Skin epidermis (tissue), 12 donors: Measurements from ENCODE around the gene DEAF1.
A peak's percentile ranks its signal among the peaks of the same experiment; 100 is the strongest.

ENCODE experiments used
- H3K27ac ChIP-seq, 21 experiments: fragments of 200-600 bp; sonication (generic) in 11 of 21; one replicate each; pipeline ENCODE4 v1.5.0; 2020; ENCODE audit warnings: mild to moderate bottlenecking in 3 of 21, inconsistent platforms in 2 of 21, moderate library complexity in 2 of 21
- H3K4me3 ChIP-seq, 7 experiments: fragments of 200-600 bp; sonication (generic) in 2 of 7; one replicate each; pipeline ENCODE4 v1.5.0; 2020; ENCODE audit warnings: inconsistent platforms in 2 of 7, mild to moderate bottlenecking in 2 of 7, moderate library complexity in 1 of 7

Gene DEAF1

DNA sequence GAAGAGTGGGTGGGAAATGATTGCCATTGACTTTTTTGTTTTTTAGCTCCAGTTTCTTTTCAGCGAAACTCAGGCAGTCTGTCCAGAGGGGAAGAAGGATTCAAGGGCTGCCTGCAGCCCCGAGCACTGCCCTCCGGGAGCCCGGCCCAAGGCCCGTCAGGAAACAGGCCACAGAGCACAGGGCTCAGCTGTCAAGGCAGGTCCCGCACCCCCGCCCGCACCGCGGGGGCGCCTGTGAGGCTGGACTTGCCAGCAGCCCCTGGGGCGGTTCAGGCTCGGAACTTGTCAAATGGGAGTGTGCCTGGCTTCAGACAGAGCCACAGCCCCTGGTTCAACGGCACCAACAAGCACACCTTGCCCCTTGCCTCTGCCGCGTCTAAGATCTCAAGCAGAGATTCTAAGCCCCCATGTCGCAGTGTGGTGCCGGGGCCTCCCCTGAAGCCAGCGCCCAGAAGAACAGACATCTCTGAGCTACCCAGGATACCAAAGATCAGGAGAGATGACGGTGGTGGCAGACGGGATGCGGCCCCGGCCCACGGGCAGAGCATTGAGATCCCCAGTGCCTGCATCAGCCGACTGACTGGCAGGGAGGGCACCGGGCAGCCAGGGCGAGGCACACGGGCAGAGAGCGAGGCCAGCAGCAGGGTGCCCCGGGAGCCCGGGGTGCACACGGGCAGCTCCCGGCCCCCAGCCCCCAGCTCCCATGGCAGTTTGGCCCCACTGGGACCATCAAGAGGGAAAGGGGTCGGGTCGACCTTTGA lies 87.8 kb downstream of the DEAF1 start:
- Histone ChIP-seq H3K27ac (peak overlapping the region in 4 of 21 experiments; percentile 20 to 31 (median 26)), H3K4me3 (no peak overlapping the region)

DNA sequence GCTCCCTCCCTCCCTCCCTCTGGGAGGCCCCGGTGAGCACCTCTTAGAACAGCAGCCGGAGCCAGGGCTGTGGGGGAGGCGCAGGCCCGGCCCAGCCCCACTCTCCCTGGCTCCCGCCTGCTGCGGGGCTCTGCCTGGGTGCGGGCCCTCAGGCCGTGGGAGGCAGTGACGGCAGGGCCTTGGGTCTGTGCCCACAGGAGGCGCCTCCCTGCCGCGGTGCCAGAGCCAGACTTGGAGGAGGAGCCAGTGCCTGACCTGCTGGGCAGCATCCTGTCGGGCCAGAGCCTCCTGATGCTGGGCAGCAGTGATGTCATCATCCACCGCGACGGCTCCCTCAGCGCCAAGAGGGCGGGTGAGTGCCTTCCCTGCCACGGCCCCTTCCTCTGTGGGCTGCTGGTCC lies 88.8 kb downstream of the DEAF1 start:
- H3K27ac ChIP-seq: peak overlapping the region in 5 of 21 experiments; percentile 20 to 50 (median 25)

DNA sequence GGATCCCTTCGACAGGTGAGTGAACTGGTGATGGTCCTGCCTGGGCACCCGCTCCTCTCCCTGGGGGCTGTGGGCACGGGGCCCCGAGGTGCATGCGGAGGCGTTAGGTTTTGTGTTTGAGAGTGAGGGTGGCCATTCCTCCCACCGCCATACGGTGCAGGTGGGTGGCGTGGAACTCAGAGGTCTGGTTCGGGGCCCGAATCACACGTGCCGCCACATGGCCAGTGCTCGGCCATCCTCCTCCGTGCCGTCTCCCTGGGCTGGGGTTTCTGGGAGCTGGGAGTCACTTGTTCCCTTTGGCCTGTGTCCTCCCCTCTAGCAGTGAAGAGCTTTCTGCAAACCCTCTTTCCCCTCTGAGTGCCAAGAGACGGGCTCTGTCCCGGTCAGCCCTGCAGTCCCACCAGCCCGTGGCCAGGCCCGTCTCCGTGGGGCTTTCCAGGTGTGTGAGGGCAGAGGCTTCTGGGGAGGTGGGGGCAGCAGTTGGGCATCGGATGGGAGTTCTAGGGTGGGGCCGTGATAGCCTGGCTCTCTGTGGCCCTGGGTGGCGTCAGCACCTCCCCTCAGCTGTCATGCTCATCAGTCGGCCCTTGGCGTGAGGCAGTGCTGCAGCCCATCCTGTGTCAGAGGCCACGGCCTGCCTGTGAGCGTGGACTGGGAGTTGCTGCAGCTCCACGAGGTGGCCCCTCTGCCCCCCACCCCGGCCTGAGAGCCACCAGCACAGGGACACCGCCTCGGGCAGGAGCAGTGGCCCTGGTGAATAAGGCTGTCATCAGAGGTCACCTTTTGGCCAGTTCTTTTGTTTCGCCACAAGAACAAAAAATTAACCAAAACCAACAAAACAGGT lies 89.5 kb downstream of the DEAF1 start:
- Histone ChIP-seq H3K27ac (peak overlapping the region in 5 of 21 experiments; percentile 22 to 50 (median 38)), H3K4me3 (no peak overlapping the region)

More for the DNA sequence above, 88.8 kb downstream of the DEAF1 start:
- no peak overlapping the region for H3K4me3 ChIP-seq

DNA sequence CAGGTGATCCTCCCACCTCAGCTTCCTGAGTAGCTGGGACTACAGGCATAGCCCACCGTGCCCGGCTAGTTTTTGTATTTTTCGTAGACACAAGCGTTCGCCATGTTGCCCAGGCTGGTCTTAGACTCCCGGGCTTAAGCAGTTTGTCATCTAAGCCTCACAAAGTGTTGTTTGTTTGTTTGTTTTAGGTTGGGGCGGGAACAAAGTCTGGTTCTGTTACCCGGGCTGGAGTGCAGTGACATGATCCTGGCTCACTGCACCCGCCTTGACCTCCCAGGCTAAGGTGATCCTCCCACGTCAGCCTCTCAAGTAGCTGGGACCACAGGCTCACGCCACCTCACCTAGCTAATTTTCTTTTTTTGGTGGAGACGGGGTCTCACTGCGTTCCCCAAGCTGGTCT lies 91.9 kb downstream of the DEAF1 start:
- Histone ChIP-seq H3K27ac (no peak overlapping the region), H3K4me3 (no peak overlapping the region)

DNA sequence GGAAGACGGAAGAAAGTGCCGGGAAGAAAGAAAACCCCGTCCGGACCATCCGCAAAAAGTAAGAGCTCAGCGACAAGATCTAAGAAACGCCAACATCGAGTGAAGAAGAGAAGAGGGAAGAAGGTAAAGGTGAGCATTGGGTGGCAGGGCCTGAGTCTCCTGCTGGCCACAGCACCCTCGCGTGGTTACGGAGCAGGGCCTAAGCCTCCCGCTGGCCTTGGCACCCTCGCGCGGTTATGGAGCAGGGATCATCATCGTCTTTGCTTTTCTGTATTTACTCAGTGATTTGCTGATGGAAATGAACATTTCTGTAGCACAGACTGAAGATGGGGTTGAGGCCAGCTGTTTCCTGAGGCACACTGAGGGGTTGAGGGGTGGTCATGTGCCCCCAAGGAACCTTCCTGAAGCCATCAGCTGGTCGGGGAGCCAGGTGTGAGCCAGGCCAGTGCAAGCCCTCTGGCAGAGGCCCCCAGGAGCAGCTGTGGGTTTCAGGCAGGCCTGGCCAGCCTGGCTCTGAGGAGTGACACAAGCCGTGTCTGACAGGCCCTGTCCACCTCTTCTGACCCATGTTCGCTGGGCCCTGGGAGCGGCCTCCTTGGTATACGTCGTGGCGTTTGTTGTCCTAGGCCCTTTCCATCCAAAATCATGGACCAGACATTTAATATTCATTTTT lies 93.3 kb downstream of the DEAF1 start:
- no peak overlapping the region for H3K27ac ChIP-seq
- H3K4me3 ChIP-seq: no peak overlapping the region

DNA sequence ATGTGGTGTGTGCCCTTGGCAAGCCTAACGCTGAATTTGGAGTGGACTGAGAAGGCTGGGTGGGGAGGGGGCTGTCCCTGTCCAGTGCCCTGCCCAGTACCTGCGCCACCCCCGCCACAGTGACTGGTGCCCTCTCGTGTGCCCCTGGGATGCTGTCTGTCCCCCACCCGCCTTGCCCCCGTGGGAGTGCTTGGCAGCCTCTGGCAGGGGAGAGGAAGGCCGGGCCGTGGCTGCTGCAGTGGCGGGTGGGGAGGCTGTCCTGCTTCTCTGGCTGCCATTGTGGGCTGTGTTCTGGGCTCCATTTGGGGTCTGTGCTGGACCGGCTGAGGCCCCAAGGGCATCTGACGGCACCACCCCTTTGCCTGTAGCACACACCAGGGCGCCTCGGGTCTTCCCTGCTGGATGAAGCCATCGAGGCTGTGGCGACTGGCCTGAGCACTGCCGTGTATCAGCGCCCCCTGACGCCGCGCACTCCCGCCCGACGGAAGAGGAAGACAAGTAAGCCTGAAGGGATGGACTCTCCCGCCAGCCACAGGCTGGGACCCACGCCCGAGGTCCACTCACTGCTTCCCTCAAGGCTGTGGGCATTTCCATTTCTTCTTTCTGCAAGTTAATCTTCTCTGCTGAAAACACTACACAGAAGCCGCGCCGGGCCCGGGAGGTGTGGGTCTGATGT lies 96.9 kb downstream of the DEAF1 start:
- Histone ChIP-seq H3K27ac (peak overlapping the region in 1 of 21 experiments; percentile 26), H3K4me3 (no peak overlapping the region)

DNA sequence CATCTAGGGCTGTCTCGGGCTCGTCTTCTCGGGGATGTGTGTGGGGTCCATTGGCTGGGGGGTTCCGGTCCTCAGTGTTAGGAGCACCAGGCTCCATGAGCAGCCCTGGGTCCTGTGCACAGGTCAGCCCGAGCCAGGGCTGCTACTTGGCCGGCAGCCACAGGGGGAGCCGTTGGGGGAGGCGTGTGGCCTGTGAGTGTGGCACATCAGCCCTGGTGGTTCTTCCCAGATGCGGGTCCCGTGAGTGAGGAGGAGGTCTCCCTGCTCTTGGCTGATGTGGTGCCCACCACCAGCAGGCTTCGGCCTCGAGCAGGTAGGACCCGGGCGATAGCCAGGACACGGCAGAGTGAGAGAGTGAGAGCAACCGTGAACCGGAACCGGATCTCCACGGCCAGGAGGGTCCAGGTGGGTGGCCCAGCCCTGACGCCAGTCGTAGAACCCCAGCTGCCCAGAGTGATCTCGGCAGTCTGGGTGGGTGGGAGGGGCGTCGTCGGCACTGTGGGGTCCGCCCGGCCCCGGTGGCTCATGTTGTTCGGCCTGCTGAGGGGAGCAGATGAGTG lies 97.8 kb downstream of the DEAF1 start:
- Histone ChIP-seq H3K4me3 (no peak overlapping the region), H3K27ac (no peak overlapping the region)

DNA sequence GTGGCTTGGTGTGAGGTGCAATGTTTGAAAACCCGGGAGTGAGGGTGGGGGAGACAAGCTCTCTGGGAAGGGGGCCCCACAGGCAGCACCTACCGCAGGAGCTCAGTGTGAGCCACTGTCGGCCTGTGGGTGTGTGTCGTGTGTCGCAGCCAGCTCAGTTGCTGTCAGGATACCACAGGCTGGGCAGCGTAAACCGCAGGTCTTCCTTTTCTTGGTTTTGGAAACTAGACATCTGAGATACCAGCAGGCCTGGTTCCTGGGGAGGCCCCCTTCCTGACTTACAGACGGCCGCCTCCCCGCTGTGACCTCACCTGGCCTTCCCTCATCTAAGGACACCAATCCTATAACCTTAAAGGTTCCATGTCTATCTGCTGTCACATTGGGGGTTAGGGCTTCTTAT lies 98.6 kb downstream of the DEAF1 start:
- no peak overlapping the region for H3K27ac ChIP-seq

DNA sequence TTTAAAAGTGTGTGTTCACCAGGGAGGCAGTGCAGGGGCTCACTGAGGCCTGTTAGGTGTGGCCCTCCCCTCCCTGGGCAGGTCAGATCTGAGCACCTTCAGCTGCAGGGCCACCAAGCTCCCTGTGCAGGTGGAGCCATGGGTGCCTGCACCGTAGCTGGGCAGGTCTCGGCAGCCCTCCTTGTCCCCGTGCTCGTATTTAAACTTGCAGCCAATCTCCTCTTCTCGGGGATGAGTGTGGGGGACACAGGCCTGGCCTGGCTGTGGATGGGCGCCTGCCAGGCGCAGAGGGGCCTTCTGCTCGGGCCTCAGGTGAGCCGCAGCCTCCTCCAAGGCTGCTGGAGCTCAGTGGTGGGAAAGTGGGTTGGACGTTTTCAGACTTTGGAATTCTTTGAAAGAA lies 99.6 kb downstream of the DEAF1 start:
- Histone ChIP-seq H3K4me3 (no peak overlapping the region), H3K27ac (no peak overlapping the region)

More for the DNA sequence above, 98.6 kb downstream of the DEAF1 start:
- no peak overlapping the region for H3K4me3 ChIP-seq
